DMS153 (cell line): Measurements from ENCODE around the gene STIM1.
"Not testable (repeated sequence)": the region's sequence is repeated elsewhere in the genome, so short reads cannot be mapped to it uniquely, and the experiment has no call there.

Experiments
- DNase-seq: peaks from one replicate; lab custom pipeline; 2025; lab: John Stamatoyannopoulos, UW

The STIM1 gene

DNA sequence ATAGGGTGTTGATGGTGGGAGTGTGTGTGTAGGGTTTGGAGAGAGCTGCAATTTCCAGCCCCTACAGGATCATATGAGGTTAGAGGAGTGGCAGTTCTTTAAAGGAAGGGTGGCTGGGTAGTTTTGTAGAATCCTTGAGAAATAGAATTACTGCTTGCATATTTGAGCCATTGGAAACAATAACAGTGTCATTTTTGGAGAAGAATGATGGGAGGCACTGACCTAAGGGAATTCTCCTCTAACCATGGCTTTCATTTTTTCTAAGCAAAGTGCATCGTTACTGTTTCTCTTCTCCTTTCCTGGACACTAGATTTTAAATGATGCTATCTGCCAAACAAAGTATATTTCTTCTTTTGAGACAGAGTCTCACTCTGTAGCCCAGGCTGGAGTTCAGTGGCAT, 172.3 kb downstream of the STIM1 start:
- DNase-seq, result no peak

GRCh38 chr11:4030197-4030596, 174.7 kb downstream of the STIM1 start:
- no peak for DNase-seq

DNA sequence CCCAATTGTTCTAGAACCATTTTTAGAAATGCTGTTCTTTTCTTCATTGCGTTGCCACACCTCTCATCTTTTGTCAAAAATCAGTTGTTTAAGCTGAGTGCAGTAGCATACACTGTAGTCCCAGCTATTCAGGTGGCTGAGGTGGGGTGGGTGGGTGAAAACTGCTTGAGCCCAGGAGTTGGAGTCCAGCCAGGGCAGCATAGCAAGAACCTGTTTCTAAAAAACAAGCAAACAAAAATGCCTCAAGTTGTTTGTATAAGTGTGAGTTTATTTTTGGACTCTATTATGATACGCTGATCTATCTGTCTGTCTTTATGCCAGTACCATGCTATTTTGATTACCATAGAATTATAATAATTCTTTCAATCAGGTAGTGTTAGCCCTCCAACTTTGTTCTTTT, 176.6 kb downstream of the STIM1 start:
- DNase-seq, result no peak

GRCh38 chr11:4035985-4036384, 180.5 kb downstream of the STIM1 start:
- DNase-seq, result no peak

- DNase-seq, result no peak
Observed at GRCh38 chr11:4039011-4039410, 183.5 kb downstream of the STIM1 start.

DNA sequence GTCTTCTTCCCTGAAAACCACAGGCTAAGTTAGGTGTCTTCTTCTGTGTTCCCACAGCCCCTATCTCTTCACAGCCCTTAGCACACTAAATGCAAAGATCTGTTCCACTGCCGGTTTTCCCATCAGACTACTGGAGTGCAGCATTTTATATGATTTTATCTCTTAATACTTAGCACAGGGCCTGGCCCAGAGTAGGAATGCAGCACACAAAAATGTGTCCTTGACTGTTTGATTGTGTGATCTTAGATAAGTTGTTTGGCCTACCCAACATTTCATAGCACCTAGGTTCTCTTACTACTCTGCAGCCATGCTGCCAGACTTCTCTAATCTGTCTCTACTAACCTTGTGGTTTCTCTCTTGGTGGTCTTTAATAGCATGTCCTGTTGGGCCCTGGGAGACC, 185.0 kb downstream of the STIM1 start:
- no peak for DNase-seq

GRCh38 chr11:4041731-4042391, 186.4 kb downstream of the STIM1 start:
- DNase-seq, result no peak

- DNase-seq, result no peak
Observed at GRCh38 chr11:4044976-4045646, 189.6 kb downstream of the STIM1 start.

DNA sequence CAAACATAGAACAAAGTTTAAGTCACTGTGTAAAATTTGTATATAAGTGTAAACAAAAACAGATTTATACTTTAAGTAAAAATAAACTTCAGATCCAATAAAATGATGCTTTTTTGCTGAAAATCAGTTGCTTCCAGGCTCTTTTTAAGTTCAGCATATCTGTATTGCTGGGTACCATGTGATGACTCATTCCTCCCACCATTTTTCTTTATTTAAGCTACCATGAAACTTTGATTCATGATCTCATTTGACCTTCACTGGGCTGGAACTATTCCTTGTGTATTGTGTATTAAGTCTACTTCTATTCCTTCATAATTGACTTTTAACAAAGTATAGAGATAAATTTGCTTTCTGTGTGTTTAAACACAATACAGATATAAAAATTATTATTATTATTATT, 192.9 kb downstream of the STIM1 start:
- no peak for DNase-seq

- DNase-seq, result no peak
Observed at GRCh38 chr11:4049006-4049405, 193.5 kb downstream of the STIM1 start.

DNA sequence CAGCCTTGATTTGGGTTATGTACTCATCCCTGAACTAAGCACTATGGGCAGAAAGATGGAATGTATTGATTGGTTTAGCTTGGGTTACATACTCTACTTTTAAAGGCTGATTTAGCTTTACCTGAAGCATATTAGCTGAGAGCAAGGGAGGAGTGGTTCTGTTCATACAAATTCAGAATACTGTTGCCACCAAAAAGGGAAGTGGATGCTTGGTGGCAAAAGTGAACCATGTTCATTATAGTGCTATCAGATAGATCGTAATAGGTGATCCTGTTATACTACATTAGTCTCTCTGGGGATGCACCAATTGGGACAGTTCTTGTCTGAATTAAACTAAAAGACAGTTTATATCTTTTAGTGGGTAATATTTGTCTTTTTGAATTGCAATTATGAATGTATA, 194.7 kb downstream of the STIM1 start:
- no peak for DNase-seq

- not testable (repeated sequence) for DNase-seq
Observed at GRCh38 chr11:4053200-4053599, 197.7 kb downstream of the STIM1 start.

DNA sequence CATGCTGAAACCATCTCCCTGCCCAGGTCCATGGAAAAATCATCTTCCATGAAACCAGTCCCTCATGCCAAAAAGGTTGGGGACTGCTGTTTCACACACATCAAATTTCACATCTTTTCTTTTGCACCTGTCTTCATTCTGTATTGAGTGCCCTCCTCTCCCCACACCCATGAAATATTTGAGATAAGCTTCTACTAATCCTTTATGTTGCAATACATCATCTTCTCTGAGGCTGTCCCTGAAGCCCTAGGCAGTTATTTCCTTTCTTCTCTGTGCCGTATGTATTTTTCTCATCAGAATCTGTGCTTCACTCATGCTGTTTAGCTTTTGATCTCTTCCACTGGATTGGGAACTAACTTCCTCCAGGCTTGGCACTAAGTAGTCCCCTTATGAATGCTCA, 199.2 kb downstream of the STIM1 start:
- no peak for DNase-seq

DNA sequence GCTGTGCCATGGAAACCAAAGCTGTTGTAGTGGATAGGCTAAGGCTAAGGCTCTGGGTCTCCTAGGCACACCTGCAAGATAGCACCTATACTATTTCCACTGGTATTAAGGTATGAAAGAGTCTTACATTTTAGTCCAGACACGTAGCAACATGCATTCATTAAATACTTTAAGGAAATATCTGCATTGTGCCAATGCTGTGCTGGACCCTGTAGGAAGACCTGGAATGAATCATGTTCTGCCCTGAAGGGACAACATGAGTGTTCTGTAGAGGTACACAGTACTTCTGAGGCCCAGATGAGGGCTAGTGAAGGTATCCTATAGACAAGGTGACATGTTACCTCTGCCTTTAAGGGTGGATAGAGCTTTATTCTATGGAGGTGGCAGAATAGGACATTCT, 204.0 kb downstream of the STIM1 start:
- DNase-seq, result no peak

DNA sequence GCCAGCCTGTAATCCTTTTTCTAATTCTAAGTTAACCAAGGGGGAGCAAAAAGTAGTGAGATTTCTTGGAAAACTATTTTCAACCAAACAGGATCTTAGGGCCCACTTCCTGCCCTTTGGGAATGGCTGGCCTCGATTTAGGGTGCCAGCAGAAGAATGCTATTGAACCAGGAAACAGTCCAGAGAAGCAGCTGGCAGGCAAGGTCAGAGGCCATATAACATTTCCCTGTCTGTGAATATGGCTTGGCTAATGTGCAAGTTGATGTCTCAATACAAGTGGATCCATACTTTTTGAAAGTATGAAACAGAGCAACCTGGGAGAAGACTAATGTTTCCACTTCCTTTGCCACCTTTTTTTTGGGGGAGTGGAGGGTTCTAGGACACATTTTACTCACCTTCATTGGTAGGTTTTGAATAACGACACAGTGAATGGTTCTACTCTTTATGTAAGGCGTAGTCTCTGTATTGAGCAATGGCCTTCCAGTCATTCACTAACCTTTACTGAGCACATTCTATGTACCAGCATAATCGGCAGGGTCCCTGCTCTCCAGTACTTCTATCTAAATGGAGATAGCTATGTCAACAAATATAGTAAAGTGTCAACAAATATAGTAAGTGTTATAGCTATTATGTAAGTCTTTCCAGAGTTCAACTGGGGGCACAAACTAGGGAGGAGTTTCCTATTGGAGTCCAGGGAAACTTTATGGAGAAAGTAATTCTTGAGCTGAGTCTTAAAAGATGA, 204.9 kb downstream of the STIM1 start:
- no peak for DNase-seq

DNA sequence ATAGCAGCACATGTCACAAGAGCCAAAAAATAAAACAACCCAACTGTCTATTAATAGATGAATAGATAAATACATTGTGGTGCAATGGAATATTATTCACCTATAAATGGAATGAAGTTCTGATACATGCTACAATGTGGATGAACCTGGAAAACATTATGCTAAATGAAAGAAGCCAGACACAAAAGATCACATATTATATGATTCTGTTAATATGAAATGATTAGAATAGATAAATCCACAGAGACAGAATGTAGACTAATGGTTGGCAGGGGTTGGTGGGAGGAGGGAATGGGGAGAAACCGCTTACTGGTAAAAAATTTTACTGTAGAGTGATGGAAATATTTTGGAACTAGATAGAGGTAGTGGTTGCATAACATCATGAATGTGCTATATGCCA, 206.2 kb downstream of the STIM1 start:
- no peak for DNase-seq

- DNase-seq, result no peak
Observed at GRCh38 chr11:4063348-4063747, 207.9 kb downstream of the STIM1 start.

DNA sequence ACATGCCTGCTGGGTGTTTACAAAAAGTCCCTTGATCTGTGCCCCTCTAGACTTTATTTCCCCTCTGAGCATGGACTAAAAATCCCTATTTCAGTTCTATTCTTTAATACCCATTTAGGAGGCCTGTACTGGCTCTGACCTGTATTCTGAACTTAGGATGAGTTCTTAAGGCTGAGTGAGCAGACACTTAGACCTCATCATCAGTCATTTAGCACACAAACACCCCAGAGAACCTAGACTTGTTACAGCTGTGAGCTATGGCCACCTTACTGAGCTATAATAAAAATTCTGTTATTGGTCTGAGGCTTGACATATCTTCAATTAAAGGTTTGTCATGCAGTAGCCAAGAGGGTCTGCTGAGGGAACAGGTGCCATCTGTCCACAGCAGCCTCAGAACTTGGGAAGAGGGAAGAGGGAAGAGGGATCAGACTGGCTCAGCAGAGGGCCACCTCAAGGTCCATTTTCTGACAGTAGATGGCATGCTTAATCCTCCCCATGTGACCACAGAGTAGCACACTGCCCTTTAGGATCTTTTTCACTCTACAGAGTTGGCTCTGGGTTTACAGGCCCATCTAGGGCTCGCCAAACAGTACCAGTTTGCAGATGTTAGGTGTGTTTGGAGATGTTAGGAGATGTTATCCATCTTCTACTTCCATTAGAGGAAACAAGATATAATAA, 209.0 kb downstream of the STIM1 start:
- DNase-seq, result no peak

DNA sequence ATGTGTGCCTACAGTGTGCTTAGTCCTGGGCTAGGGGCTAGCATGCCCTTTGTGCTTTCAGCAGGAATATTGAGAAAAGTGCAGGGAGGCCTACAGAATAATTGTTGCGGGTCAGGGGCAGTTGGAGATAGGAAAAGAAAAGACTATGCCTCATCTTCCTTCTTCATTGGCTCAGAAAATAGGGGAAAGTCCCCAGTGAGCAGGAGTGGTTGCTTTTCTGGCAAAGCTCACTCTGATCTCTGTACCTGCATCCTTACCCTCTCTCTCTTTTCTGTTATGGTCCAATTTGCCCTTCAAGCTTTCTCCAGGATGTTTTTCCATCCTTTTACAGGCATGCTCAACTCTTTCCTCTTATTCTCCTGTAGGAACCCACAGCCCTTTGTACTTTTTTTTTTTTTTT, 209.6 kb downstream of the STIM1 start:
- DNase-seq, result no peak

- DNase-seq, result no peak
Observed at GRCh38 chr11:4065601-4066377, 210.3 kb downstream of the STIM1 start.

DNA sequence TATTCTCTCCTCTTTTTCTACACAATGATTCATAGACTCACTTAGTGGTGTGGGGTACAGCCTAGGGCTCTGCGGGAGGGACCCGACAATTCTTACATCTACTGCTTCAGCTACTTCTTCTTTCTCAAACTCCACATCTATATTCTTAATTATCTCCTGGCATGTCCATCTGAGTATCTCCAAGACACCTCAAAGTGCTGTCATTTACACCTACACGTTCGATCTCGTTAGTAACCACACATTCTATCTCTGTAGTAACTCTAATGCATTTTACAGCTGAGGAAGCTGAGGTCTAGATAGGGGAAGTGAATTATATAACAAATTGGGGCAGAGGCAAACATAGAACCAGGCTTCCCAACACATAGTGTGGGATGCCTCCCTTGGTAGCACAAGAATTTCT, 211.4 kb downstream of the STIM1 start:
- DNase-seq, result no peak

- DNase-seq, result no peak
Observed at GRCh38 chr11:4068962-4069361, 213.5 kb downstream of the STIM1 start.
